GM19193 (cell line): ENCODE data around the gene HOXB5.

Experiments
- POLR2A ChIP-seq: IDR thresholded peaks from 4 replicates; pipeline ENCODE4 v1.6.1; 2011; ENCODE audit not compliant: insufficient read depth, insufficient read length; ENCODE audit errors: extremely low read depth

The HOXB5 gene

GRCh38 chr17:48555258-48556228 lies 38.0 kb downstream of the HOXB5 start:
- TF ChIP-seq POLR2A = no peak

DNA sequence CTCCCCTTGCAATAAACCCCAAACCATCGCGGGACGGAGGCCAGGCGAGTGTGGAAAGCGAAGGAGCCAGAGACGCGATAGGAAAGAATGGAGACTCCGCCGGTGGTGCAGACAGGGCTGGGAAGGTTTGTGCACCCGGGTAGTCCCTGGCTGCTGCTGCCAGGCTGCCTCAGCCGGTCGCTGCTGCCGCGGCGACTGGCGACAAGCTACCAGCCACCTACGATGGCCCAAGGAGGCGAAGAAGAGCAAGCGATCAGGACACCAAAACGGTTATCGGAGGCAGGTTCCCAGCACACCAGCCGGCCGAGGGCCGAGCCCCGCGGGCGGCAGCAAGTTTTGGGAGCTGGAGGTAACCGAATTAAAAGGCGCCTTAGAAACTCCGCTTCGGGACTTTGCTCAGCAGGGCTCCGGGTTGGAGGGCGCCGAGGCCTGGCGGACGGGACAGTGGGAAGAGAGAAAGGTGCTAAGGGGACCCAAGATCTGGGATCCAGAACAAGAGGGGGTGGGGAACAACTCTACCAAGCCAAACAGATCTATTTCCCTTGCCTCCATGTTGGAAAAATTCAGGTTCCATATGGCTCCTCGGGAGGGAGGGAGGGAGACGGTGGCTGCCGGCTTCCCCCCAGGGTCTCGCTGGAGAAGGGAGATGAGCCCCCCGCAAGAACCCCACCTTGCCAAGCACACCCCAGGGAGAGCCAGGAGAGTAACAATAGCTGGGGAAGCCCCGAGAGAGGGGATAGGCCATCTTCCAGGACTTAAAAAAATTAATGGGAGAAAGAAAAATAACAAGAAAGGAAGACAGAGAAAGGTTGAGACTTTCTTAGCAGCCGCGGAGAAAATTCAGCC lies 38.9 kb downstream of the HOXB5 start:
- no peak for TF ChIP-seq POLR2A

DNA sequence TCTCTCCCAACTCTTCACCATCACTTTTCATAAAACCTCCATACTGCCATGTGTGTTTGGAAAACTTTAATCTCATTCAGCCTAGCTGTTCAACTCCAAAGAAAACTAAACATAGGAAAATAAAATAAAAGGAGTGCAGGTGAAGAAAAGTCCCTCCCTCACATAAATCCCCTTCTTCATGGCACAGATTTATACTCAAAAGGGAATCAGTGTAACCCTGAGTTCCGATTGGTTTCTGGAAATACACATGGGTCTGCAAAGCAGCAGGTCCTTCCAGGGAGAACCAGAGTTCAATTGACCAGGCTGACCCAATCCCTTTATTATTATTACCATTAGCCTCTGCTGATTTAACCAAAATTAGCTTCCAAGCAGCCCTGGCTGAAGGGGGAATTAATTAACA lies 39.8 kb downstream of the HOXB5 start:
- no peak for TF ChIP-seq POLR2A

DNA sequence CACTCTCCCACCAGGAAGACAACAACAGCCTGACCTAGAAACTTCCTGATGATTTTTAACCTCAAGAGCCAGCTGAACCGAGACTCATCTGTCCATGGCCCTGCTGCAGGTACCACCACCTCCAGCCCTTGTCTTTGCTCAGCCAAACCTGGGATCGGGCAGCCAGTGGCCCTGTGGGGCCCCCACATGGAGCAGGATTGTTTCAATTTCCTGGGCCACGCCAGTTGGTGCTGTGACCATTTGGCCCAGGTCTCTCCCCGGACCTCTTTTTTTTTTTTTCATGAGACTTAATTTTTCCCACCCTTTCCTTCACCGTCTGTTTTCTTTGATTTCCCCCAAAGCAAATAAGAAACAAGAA lies 40.4 kb downstream of the HOXB5 start:
- TF ChIP-seq POLR2A = no peak

DNA sequence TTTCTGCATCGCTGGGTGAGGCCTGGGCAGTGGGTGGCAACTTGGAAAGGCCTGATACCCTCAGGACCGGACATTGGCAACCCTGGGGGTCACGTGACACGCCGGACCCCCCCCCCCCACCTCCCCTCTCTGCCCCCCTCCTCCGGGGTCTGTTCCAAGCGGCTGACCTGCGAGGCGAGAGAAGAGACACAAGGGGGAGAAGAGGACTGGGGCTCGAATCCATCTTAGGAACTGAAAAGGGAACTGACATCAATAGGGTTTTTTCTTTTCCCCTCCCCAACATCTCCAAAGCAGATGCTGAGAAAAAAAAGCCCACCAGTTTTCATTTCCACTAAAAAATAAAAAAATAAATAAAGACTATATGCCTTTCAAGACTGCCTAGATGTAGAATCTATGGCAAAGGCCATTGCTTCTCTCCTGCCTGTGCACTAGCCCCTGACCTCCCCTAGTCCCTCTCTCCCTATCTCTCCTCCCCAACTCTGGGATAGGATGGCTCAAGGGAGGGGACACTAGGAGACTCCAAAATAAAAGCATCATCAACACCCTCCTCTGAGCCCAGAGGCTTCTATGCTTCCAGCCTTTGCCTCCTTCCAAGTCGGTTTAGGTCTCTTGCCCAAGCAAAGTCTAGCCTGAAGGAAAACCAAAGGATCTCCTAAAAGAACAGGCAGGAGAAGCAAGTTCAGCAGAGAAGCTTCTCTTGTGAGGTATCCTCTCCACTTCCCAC lies 41.0 kb downstream of the HOXB5 start:
- TF ChIP-seq POLR2A = no peak

- no peak for TF ChIP-seq POLR2A
Observed at GRCh38 chr17:48551596-48552465, 41.7 kb downstream of the HOXB5 start.

DNA sequence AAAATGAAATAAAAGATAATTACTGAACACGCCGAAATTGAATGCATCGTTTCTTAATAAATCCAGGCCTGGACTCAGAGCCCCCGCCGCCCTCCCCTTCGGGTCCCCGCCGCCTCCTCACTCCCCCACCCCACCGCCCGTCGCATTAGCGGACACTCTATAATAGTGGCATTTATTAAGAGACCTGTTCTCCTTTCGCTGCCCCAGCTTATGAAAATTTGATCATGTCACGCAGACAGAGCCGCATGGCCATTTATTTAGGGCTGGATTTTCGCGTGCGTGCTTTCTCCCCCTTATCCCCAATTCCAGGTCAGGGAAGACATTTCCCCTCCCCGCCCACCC lies 42.4 kb downstream of the HOXB5 start:
- TF ChIP-seq POLR2A = no peak

GRCh38 chr17:48550502-48551213 lies 42.9 kb downstream of the HOXB5 start:
- no peak for TF ChIP-seq POLR2A

DNA sequence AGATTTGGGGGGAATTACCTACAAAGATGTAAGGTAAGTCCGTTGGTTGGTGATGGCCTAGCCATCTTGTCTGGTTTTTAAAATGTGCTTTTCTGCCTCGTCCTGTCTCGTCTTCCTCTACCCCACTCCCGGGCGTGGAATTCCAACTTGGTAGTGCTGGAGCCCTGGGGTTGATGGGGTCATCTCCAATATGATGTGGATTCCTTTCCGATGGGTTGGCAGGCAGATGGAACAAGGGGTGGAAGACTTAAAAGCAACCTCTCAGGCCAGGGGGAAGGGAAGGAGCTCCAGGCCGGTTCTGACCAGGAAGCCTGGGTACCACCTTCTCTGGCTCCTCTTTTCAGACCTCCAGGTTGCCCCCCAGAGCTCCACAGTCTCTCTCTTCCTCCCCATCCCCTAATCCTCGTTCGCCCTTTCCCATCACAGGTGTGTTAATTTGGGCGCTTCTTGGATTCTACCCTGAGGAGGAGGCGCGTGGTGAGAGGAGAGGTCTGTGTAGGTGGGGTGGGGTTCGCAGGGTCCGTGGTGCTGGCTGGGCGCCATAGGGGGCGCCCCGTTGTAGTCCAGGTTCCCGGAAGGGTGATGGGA lies 43.6 kb downstream of the HOXB5 start:
- no peak for TF ChIP-seq POLR2A

- TF ChIP-seq POLR2A = no peak
Observed at GRCh38 chr17:48549281-48549630, 44.3 kb downstream of the HOXB5 start.

DNA sequence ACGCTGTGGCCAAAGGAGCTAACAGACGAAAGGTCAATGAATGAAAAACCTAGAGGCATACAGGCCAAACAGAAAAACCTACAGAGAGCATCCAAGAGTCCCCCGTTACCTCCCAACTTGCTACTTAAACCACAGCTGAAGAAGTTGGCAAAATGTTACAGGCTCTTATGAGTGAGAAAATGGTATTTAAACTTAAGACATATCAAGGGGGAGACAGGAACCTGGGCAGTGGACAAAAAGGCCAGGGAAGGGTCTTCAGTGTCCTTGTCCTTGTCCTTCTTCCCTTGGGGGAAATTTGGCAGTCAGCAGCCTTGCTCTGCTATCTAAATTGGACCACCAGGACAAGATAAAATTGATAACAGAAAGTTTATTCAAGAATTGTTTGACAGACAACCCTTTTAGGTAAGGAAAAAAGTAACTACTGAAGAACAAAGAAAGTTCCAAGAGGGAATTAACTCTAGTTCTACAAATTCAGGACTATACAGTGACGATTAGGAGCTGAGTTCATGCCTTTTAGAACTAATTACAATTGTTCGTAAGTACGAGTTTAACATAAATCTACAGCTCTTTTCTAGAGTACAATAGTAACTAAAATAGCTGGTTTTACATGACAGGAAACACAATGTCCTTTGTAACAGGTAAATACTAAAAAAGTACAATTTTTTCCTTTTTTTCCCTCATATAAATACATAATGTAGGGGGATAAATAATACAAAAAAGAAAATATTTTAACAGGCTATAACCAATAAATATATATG lies 44.9 kb downstream of the HOXB5 start:
- no peak for TF ChIP-seq POLR2A

DNA sequence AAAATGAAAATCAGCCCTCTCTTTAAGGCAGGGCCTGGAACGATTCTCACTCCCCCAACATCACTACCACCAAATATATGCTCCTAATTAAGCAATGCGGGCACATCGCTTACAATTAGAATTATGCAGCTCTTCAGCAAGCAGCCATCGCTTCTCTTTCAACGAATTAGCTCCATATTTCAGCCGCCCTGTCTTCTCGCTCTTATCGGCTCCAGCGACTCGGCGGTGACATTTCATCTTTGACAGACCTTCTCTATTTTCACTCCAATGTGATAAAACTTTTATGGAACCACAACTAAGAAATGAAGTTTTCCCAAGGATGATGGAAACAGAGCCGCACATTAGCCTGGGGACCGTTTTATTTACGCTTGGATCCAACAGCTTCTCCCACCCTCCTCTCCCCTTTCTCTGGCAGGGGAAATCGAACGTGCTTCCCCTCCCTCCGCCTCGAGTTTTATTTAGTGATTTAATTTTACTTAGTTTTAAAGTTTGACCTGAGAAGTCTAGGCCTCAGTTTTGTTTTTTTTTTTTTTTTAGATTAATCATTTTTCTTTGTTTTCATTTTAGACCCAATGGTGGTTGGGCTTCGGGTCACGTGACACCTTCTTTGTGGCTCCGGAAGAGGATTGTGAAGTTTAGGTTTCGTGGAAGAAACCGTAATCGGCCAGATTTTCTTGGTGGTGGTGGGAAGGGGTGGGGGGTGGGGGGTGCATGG lies 45.6 kb downstream of the HOXB5 start:
- no peak for TF ChIP-seq POLR2A

GRCh38 chr17:48546924-48547807 lies 46.4 kb downstream of the HOXB5 start:
- no peak for TF ChIP-seq POLR2A
